ENCODE measurements around the gene LCE6A.

Gene LCE6A

GRCh38 chr1:152842556-152842955, at the start of gene LCE6A:
TSS of gene LCE6A (plus strand) at chr1:152842856. CDS start at chr1:152843521, 665 bp downstream.
- no peak for DNase-seq (ENCODE audit: low spot score)

GRCh38 chr1:152795686-152796085, 47.0 kb upstream of the LCE6A start:
- DNase-seq (ENCODE audit: low spot score) = peak; percentile 38

GRCh38 chr1:152796421-152796820, 46.2 kb upstream of the LCE6A start, which contains the start of gene LCE1D:
TSS of gene LCE1D (plus strand) at chr1:152796721. CDS start at chr1:152797795, 1,074 bp downstream.
- no peak for DNase-seq (ENCODE audit: low spot score)

- DNase-seq (ENCODE audit: low spot score) = no peak
Measured at GRCh38 chr1:152801333-152801732, 41.3 kb upstream of the LCE6A start.

GRCh38 chr1:152806576-152806975, 36.1 kb upstream of the LCE6A start, which contains the start of gene LCE1C:
TSS of gene LCE1C (minus strand) at chr1:152806651. CDS start at chr1:152805478, 1,173 bp downstream.
- no peak for DNase-seq (ENCODE audit: low spot score)

GRCh38 chr1:152811050-152811449, 31.6 kb upstream of the LCE6A start:
- DNase-seq (ENCODE audit: low spot score) = no peak

GRCh38 chr1:152811671-152812070, 31.0 kb upstream of the LCE6A start, which contains the start of gene LCE1B:
TSS of gene LCE1B (plus strand) at chr1:152811971. CDS start at chr1:152812447, 476 bp downstream.
- no peak for DNase-seq (ENCODE audit: low spot score)

GRCh38 chr1:152817309-152817708, 25.3 kb upstream of the LCE6A start:
- no peak for DNase-seq (ENCODE audit: low spot score)

- no peak for DNase-seq (ENCODE audit: low spot score)
Measured at GRCh38 chr1:152823294-152823693, 19.4 kb upstream of the LCE6A start.

GRCh38 chr1:152824964-152825363, 17.7 kb upstream of the LCE6A start:
- no peak for DNase-seq (ENCODE audit: low spot score)

- DNase-seq (ENCODE audit: low spot score) = no peak
Measured at GRCh38 chr1:152827173-152827572, 15.5 kb upstream of the LCE6A start, which contains the start of gene LCE1A. TSS of gene LCE1A (plus strand) at chr1:152827473. CDS start at chr1:152827473, 0 bp downstream.

GRCh38 chr1:152836870-152837269, 5.8 kb upstream of the LCE6A start:
- DNase-seq (ENCODE audit: low spot score) = no peak

GRCh38 chr1:152855661-152856060, 13.0 kb downstream of the LCE6A start:
- DNase-seq (ENCODE audit: low spot score) = no peak

- DNase-seq (ENCODE audit: low spot score) = no peak
Measured at GRCh38 chr1:152858062-152858461, 15.4 kb downstream of the LCE6A start.

GRCh38 chr1:152859696-152860095, 17.0 kb downstream of the LCE6A start, which contains the start of gene LCE7A:
TSS of gene LCE7A (plus strand) at chr1:152859996. CDS start at chr1:152860698, 702 bp downstream.
- no peak for DNase-seq (ENCODE audit: low spot score)

GRCh38 chr1:152860129-152860528, 17.5 kb downstream of the LCE6A start:
- DNase-seq (ENCODE audit: low spot score) = no peak

- no peak for DNase-seq (ENCODE audit: low spot score)
Measured at GRCh38 chr1:152861374-152861773, 18.7 kb downstream of the LCE6A start.

- DNase-seq (ENCODE audit: low spot score) = no peak
Measured at GRCh38 chr1:152864443-152864842, 21.8 kb downstream of the LCE6A start.

- no peak for DNase-seq (ENCODE audit: low spot score)
Measured at GRCh38 chr1:152866321-152866720, 23.7 kb downstream of the LCE6A start.

- peak; percentile 81 for DNase-seq (ENCODE audit: low spot score)
Measured at GRCh38 chr1:152869808-152870419, 27.3 kb downstream of the LCE6A start.

GRCh38 chr1:152870831-152871730, 28.4 kb downstream of the LCE6A start:
- peak; percentile 73 for DNase-seq (ENCODE audit: low spot score)

- DNase-seq (ENCODE audit: low spot score) = no peak
Measured at GRCh38 chr1:152871731-152872126, 29.1 kb downstream of the LCE6A start.

GRCh38 chr1:152873495-152873894, 30.8 kb downstream of the LCE6A start:
- DNase-seq (ENCODE audit: low spot score) = no peak

Data from COLO829 (cell line).